IPS-15b (cell line): ENCODE measurements around the gene SELENOW.
"Not testable (repeated sequence)": the region's sequence is repeated elsewhere in the genome, so short reads cannot be mapped to it uniquely, and the experiment has no call there.

Experiments
- H3K27me3 ChIP-seq: one replicate; pipeline ENCODE4 v1.6.1; 2013; ENCODE audit warnings: low read length; ENCODE audit not compliant: control insufficient read depth, insufficient read depth
- H3K36me3 ChIP-seq: one replicate; pipeline ENCODE4 v1.6.1; 2013; ENCODE audit warnings: low read length; ENCODE audit not compliant: control insufficient read depth, insufficient read depth
- H3K4me1 ChIP-seq: one replicate; pipeline ENCODE4 v1.6.1; 2013; ENCODE audit warnings: mild to moderate bottlenecking, low read length; ENCODE audit not compliant: control insufficient read depth, insufficient read depth
- H3K4me3 ChIP-seq: one replicate; pipeline ENCODE4 v1.5.1; 2013; ENCODE audit warnings: low read depth, low read length
- H3K9ac ChIP-seq: one replicate; pipeline ENCODE4 v1.6.1; 2013; ENCODE audit warnings: low read depth, mild to moderate bottlenecking, low read length
- H3K9me3 ChIP-seq: one replicate; pipeline ENCODE4 v1.6.1; 2013; ENCODE audit warnings: mild to moderate bottlenecking, low read length; ENCODE audit not compliant: control insufficient read depth, insufficient read depth

The SELENOW gene

DNA sequence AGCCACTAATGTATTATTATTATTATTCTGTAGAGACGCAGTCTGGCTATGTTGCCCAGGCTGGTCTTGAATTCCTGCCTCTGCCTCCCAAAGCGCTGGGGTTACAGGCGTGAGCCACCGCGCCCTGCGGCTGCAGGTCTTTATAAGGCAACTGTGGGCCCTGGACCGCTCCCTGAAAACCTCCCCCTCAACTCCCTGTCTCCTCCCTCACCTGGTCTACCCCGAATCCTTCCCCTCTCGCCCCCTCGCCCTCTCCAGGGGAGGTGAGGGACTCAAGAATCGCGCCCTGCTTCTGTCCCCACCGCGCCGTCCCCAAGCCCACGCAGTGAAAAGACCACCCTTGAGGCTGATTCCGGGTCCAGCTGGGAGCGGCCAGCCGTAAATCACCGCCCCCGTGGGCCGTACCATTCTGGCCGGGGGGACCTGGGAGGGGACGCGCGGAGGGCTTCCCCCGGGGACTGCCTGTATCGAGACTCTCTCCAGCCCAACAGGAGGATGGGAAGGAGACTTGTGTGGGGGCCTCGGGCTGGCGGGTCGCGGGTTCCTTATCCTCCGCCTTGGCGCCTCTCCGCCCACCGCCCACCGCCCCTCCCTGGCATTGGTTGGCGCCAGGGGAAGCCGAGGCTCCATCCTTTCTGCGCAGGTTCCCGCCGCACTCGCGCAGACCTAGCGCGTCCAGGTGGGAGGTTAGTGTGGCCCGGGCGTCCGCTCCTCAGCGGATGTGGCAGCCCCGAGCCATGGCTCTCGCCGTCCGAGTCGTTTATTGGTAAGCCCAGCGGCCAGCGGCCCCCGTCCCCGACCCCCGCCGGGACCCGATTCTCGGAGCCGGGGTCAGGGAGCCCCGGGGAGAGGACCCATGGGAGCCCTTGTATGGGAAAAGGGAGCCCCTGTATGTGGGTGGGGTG, at the start of gene SELENOW:
SELENOW (plus strand) TSS at position 655 of the 905 bp plus-strand sequence; CDS start at position 738, 83 bp downstream.
- no peaks in the 10 kb centered on the region for H3K9me3 ChIP-seq
- H3K27me3 ChIP-seq = no peaks in the 10 kb centered on the region
- H3K9ac ChIP-seq = peak within 1 kb of the TSS; percentile 94
- peak within 1 kb of the TSS; percentile 89 for H3K4me3 ChIP-seq
- peaks cover 20% of the 10 kb centered on the region for H3K36me3 ChIP-seq
- peaks cover 4% of the 10 kb centered on the region for H3K4me1 ChIP-seq

DNA sequence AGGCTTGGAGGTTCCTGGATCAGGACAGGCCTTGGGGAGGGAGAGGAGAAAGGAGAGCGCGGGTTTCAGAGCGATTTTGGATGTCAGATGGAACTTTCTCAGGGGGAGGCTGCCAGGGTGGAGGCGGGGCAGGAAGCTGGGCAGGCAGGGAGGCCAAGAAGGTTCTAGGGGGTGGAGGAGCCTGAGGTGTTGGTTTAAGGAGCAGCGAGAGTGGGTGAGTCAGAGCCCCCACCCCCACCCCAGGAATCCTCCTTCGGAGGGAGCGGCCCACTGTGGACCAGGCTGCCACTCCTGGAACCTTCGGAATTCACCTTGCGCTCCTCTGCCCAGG, 49.1 kb upstream of the SELENOW start:
- Histone ChIP-seq H3K9me3 (no peaks in the 10 kb centered on the region), H3K4me3 (peak overlapping the region; percentile 56), H3K27me3 (no peaks in the 10 kb centered on the region), H3K9ac (peak overlapping the region; percentile 24), H3K4me1 (peaks cover 5% of the 10 kb centered on the region), H3K36me3 (peaks cover 3% of the 10 kb centered on the region)

DNA sequence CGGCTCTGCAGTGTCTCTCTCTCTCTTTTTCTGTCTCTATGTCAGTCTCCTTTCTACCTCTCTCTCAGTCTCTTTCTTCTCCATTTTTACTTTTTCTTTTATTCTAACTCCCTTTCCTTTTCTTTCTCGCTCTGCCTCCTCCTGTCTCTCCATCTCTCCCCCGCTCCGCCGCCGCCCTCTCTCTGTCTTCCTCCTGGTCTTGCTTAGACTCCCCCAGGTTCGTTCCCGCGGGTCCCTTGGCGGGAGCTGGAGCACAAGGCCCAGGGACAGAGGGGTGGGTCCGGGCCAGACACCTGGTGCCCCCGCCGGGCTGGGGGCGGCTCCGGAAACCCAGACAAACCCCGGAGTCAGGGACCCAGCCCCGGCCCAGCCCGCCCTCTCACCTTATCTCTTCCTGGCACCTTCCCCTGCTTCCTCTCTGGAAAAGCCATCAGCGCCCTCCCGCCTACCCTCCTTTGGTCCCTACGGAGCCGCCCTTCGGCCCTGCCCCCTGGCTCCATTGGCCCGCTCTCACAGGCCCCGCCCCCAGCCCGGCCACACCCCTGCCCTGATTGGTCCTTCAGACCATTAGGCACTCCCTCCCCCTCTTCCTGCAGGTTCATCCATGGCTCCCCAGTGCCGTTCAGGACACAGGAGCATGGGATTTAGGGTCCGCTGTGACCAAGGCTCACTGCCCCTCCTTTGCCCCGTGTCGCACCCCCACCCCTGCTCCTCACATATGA, 48.5 kb upstream of the SELENOW start:
- peak overlapping the region; percentile 56 for H3K4me3 ChIP-seq
- peak overlapping the region; percentile 24 for H3K9ac ChIP-seq
- no peaks in the 10 kb centered on the region for H3K9me3 ChIP-seq

DNA sequence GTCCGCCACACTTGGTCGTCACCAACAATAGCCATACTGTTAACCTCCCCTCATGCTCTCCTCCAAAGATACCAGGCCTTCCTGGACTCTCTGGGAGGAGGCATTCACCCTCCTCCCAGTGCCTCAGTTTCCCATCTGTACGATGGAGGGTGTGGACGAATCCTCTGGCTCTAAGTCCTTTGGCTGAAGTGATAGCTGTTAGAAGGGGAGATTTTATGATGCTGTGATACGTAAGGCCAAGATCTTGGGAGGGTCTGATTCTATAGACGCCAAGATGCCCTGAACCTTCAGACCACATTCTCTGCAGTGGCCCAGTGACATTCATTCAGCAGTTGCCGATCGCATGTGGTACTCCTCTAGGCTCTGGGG, 48.0 kb upstream of the SELENOW start:
- no peak overlapping the region for H3K9ac ChIP-seq
- no peak overlapping the region for H3K4me3 ChIP-seq
- peaks cover 5% of the 10 kb centered on the region for H3K4me1 ChIP-seq
- no peaks in the 10 kb centered on the region for H3K27me3 ChIP-seq
- peaks cover 3% of the 10 kb centered on the region for H3K36me3 ChIP-seq
- no peaks in the 10 kb centered on the region for H3K9me3 ChIP-seq

More for the DNA sequence above, 48.5 kb upstream of the SELENOW start:
- Histone ChIP-seq H3K27me3 (no peaks in the 10 kb centered on the region), H3K36me3 (peaks cover 3% of the 10 kb centered on the region), H3K4me1 (peaks cover 5% of the 10 kb centered on the region)

DNA sequence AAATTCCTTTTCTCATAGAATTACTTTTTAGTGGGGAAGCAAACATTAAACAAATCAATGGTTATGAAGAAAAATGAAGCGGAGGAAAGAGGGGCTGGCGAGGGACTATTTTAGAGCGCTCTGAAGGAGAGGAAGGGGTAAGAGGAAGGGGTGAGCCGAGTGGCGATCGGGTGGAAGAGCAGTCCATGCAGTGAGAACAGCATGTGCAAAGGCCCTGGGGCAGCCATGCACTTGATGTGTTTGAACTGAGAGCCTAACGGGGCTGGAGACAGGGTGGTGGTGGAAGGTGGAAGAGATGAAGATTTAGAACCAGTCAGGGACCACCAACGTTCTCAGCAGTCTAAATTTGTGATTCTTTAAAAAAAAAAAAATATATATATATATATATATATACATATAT, 47.6 kb upstream of the SELENOW start:
- H3K4me3 ChIP-seq = no peak overlapping the region
- no peak overlapping the region for H3K9ac ChIP-seq
- peaks cover 1% of the 10 kb centered on the region for H3K36me3 ChIP-seq
- H3K27me3 ChIP-seq = no peaks in the 10 kb centered on the region
- no peaks in the 10 kb centered on the region for H3K9me3 ChIP-seq
- peaks cover 5% of the 10 kb centered on the region for H3K4me1 ChIP-seq

DNA sequence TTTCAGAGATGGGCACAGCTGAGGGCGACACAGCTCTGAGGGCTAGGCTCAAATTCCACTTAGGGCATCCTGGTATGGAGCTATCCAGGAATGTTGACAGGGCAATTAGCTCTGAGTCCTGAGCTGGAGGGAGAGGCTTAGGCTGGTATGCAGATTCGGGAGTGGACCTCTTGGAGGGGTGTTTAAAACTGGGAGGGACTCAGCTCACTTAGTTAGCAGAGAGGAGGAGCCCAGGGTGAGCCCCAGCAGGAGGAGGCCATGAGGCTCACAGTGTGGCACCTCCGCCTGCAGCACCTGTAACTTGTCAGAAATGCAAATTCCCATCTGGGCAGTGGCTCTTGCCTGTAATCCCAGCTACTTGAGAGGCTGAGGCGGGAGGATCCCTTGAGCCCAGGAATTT, 43.4 kb upstream of the SELENOW start:
- Histone ChIP-seq H3K4me3 (no peak overlapping the region), H3K4me1 (no peaks in the 10 kb centered on the region), H3K9ac (no peak overlapping the region), H3K9me3 (no peaks in the 10 kb centered on the region), H3K27me3 (no peaks in the 10 kb centered on the region), H3K36me3 (no peaks in the 10 kb centered on the region)

DNA sequence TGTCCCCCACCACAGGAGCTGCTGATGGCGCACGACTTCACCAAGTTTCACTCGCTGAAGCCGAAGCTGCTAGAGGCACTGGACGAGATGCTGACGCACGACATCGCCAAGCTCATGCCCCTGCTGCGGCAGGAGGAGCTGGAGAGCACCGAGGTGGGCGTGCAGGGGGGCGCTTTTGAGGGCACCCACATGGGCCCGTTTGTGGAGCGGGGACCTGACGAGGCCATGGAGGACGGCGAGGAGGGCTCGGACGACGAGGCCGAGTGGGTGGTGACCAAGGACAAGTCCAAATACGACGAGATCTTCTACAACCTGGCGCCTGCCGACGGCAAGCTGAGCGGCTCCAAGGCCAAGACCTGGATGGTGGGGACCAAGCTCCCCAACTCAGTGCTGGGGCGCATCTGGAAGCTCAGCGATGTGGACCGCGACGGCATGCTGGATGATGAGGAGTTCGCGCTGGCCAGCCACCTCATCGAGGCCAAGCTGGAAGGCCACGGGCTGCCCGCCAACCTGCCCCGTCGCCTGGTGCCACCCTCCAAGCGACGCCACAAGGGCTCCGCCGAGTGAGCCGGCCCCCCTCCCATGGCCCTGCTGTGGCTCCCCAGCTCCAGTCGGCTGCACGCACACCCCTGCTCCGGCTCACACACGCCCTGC, 37.5 kb upstream of the SELENOW start:
- no peaks in the 10 kb centered on the region for H3K9me3 ChIP-seq
- H3K27me3 ChIP-seq = no peaks in the 10 kb centered on the region
- peaks cover 2% of the 10 kb centered on the region for H3K36me3 ChIP-seq
- H3K4me1 ChIP-seq = no peaks in the 10 kb centered on the region
- H3K9ac ChIP-seq = no peak overlapping the region
- H3K4me3 ChIP-seq = no peak overlapping the region

DNA sequence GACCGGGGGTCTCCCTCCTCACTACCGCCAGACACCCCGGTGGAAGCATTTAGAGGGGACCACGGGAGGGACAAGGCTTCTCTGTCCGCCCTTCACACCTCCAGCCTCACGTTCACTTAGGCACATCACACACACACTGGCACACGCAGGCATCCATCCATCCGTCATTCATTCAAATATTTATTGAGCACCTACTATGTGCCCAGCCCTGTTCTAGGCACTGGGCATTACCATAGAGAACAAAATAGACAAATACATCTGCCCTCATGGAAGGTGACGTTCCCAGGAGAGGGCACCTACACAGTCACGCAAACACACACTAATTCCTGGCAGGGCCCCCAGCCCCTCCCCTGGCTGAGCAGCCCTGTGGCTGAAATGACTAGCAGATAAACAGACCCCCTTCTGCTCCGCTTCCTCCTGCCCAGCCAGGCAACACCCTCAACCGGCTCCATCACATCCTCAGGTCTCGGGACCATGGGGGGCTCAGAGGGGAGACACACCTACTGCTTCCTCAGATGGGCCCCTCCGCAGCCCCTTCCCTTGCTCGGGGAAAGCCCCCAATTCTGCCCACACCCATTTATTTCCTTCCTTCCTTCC, 36.9 kb upstream of the SELENOW start:
- Histone ChIP-seq H3K9me3 (no peaks in the 10 kb centered on the region), H3K27me3 (no peaks in the 10 kb centered on the region), H3K4me1 (no peaks in the 10 kb centered on the region), H3K4me3 (no peak overlapping the region), H3K36me3 (peaks cover 2% of the 10 kb centered on the region), H3K9ac (no peak overlapping the region)

DNA sequence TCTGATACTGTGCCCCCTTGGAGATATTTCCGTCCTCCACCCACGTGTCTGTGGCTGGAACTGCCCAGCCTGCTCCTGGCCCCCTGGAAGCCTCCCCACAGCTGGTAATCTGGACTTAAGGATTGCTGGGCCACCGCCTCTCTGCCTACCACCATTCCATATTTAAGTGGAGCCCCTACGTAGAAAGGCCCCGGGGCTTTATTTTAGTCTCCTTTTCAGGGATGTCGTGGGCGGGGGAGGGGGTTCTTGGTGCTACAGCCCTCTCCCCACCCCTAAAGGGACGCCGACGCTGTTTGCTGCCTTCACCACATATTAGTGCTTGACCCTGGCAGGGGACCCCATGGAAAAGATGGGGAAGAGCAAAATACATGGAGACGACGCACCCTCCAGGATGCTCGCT, 35.9 kb upstream of the SELENOW start:
- Histone ChIP-seq H3K4me3 (peak overlapping the region; percentile 70), H3K27me3 (no peaks in the 10 kb centered on the region), H3K4me1 (no peaks in the 10 kb centered on the region), H3K9me3 (no peaks in the 10 kb centered on the region), H3K9ac (peak overlapping the region; percentile 14), H3K36me3 (peaks cover 6% of the 10 kb centered on the region)

DNA sequence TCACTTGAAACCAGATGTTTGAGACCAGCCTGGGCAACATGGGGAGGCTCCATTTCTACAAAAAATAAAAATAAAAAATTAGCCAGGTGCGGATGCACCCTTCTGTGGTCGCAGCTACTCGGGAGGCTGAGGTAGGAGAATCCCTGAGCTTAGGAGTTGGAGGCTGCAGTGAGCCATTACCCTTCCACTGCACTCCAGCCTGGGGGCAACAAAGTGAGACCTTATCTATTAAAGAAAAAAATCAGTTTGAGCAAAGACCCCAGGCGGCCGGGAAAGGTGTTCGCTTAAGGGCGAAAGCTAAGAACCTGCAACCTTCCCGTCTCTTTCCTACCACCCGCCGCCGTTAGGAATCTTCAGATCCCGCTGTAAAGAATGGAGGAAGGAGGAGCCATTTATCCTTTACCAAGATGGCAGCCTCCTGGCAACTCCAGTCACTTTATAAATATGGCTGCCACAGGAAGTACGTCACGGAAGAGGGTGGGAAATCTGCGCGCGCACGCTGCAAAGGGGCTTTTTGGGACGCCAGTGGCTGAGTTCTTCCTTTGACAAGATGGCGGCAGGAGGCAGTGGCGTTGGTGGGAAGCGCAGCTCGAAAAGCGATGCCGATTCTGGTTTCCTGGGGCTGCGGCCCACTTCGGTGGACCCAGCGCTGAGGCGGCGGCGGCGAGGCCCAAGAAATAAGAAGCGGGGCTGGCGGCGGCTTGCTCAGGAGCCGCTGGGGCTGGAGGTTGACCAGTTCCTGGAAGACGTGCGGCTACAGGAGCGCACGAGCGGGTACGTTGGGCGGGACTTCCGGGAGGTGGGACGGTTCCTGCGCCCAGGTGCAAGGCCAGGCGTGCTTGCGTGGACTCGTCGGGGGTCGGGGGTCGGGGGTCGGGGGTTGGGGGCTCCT, 33.2 kb upstream of the SELENOW start, which contains the start of gene NOP53:
NOP53 (plus strand) TSS at position 537 of the 892 bp plus-strand sequence; CDS start at position 551, 14 bp downstream.
- Histone ChIP-seq H3K4me3 (peak within 1 kb of the TSS; percentile 78), H3K9ac (peak within 1 kb of the TSS; percentile 91), H3K36me3 (peaks cover 20% of the 10 kb centered on the region), H3K4me1 (no peaks in the 10 kb centered on the region), H3K9me3 (no peaks in the 10 kb centered on the region), H3K27me3 (no peaks in the 10 kb centered on the region)

DNA sequence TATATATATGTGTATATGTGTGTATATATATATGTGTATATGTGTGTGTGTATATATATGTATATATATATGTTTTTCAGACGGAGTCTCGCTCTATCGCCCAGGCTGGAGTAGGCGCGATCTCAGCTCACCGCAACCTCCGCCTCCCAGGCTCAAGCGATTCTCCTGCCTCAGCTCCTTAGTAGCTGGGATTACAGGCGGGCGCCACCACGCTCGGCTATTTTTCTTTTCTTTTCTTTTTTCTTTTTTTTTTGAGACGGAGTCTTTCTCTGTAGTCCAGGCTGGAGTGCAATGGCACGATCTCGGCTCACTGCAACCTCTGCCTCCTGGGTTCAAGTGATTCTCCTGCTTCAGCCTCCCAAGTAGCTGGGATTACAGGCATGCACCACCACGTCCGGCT, 32.4 kb upstream of the SELENOW start:
- Histone ChIP-seq H3K9ac (peak overlapping the region; percentile 73), H3K36me3 (peaks cover 27% of the 10 kb centered on the region)

More for the DNA sequence above, 32.4 kb upstream of the SELENOW start:
- H3K9me3 ChIP-seq, H3K27me3 ChIP-seq, H3K4me1 ChIP-seq: not testable (repeated sequence)
- peak overlapping the region; percentile 78 for H3K4me3 ChIP-seq
